Lower leg skin (tissue), 3 donors: Measurements from ENCODE around the gene IGIP.

Experiments
- CTCF ChIP-seq, 3 donors: fragments of 450-650 bp; IDR thresholded peaks; one replicate each; pipeline ENCODE4 v1.5.1; 2016; ENCODE audit warnings: antibody characterized with exemption in 3 of 3, mild to moderate bottlenecking in 3 of 3, moderate library complexity in 2 of 3
- POLR2A ChIP-seq, 2 donors: fragments of 450-650 bp; IDR thresholded peaks; one replicate each; pipeline ENCODE4 v1.6.1; 2016 to 2017; ENCODE audit warnings: antibody characterized with exemption in 2 of 2, mild to moderate bottlenecking in 1 of 2, moderate library complexity in 1 of 2

GRCh38 chr5:140126315-140127012 is 727 bp downstream of the IGIP start:
- no peak for TF ChIP-seq CTCF (IDR thresholded peaks at IDR 0.05)
- TF ChIP-seq POLR2A (IDR thresholded peaks at IDR 0.05) = no peak
